Panc1 (cell line): ENCODE measurements around the gene TPRN. TPM values are rescaled to one million over a fixed set of nuclear protein-coding genes. Genes with fewer than 3 reads are reported as not detected.

Experiments used
- ATAC-seq: fragments of 200-7000 bp; cut with Tn5 transposase; 2 replicates; pipeline ENCODE4 v1.9.1; 2020; ENCODE audit warnings: mild to moderate bottlenecking, moderate library complexity
- BruUV-seq: library from RNA; stranded (reverse); fragments of 400-500 nt; replicated peaks from 2 replicates; lab custom pipeline; 2021; lab: Mats Ljungman, UMichigan
- CTCF ChIA-PET: fragments of 300-600 bp; sonication (Branson Sonifier 250); formaldehyde crosslinking; loops from one replicate; lab custom pipeline; 2022; ENCODE audit warnings: antibody characterized with exemption; lab: Charles Lee
- POLR2A ChIA-PET: fragments of 300-600 bp; sonication (Branson Sonifier 250); formaldehyde crosslinking; loops from one replicate; lab custom pipeline; 2022; ENCODE audit warnings: antibody characterized with exemption; lab: Charles Lee
- DNase-seq: peaks from one replicate; pipeline ENCODE4 v3.0.0-alpha.2; 2010; ENCODE audit warnings: low read depth, low spot score
- H3K27ac ChIP-seq: 2 replicates; pipeline ENCODE4 v1.5.1; 2011; ENCODE audit warnings: mild to moderate bottlenecking, low read length, inconsistent platforms
- H3K27me3 ChIP-seq: fragments of 200-500 bp; sonication (Bioruptor generic); 2 replicates; pipeline ENCODE4 v1.6.0; 2014; ENCODE audit warnings: low read length, inconsistent platforms; ENCODE audit not compliant: control insufficient read depth, insufficient read depth
- H3K36me3 ChIP-seq: fragments of 200-500 bp; sonication (Bioruptor generic); 2 replicates; pipeline ENCODE4 v1.5.1; 2014; ENCODE audit warnings: inconsistent platforms, mild to moderate bottlenecking, low read length, moderate library complexity; ENCODE audit not compliant: control insufficient read depth, insufficient read depth
- H3K4me1 ChIP-seq: 2 replicates; pipeline ENCODE4 v1.5.1; 2011; ENCODE audit warnings: inconsistent platforms, mild to moderate bottlenecking, low read length, moderate library complexity; ENCODE audit not compliant: control insufficient read depth, insufficient read depth
- H3K4me3 ChIP-seq, 2 experiments: 2 replicates each; pipeline ENCODE4 v1.5.1; 2011 to 2012; ENCODE audit warnings: low read depth in 2 of 2, low read length in 2 of 2, mild to moderate bottlenecking in 2 of 2, inconsistent platforms in 1 of 2, moderate library complexity in 1 of 2
- H3K9me3 ChIP-seq: fragments of 200-500 bp; sonication (Bioruptor generic); 2 replicates; pipeline ENCODE4 v1.5.1; 2014; ENCODE audit warnings: low read depth, mild to moderate bottlenecking, inconsistent platforms, low read length, moderate library complexity; ENCODE audit not compliant: control insufficient read depth, insufficient read depth
- POLR2AphosphoS5 ChIP-seq: IDR thresholded peaks from 2 replicates; pipeline ENCODE4 v1.6.1; 2012; ENCODE audit warnings: mild to moderate bottlenecking, low read depth, low read length, moderate library complexity
- REST ChIP-seq, 2 experiments: IDR thresholded peaks; 2 replicates each; pipeline ENCODE4 v1.6.1; 2011 to 2012; ENCODE audit warnings: low read depth in 2 of 2, control low read depth in 1 of 2, low read length in 1 of 2, mild to moderate bottlenecking in 1 of 2, moderate library complexity in 1 of 2; ENCODE audit not compliant: insufficient read depth in 1 of 2
- SIN3A ChIP-seq: IDR thresholded peaks from 2 replicates; pipeline ENCODE4 v1.6.1; 2012; ENCODE audit warnings: low read depth, mild to moderate bottlenecking, low read length, moderate library complexity, borderline replicate concordance; ENCODE audit not compliant: insufficient read depth
- TCF7L2 ChIP-seq: IDR thresholded peaks from 2 replicates; pipeline ENCODE4 v1.6.1; 2011; ENCODE audit warnings: mild to moderate bottlenecking, low read depth, low read length, inconsistent platforms
- in situ Hi-C: cut with HindIII; loops from 2 replicates; pipeline ENCODE4 v1.10.0; 2016; ENCODE audit warnings: low sequenced_read_pairs, low pct_unique_long_range_greater_than_20kb
- intact Hi-C: fragments of 100-400 bp; cut with micrococcal nuclease; formaldehyde crosslinking; loops from one replicate; pipeline ENCODE4 v1.10.0; 2022; ENCODE audit not compliant: unreplicated experiment
- total RNA-seq: library from RNA; stranded (reverse); gene quantifications from one replicate; pipeline ENCODE4 v1.2.1, GENCODE V29; 2021; ENCODE audit not compliant: unreplicated experiment
- TF ChIP-seq, protein P1 (sequence below): fragments of 450-650 bp; IDR thresholded peaks from 2 replicates; pipeline ENCODE4 v1.5.1; 2017; ENCODE audit warnings: mild to moderate bottlenecking

Gene TPRN
- total RNA-seq, 1 experiment from 2014 or later: 21.7 TPM

DNA sequence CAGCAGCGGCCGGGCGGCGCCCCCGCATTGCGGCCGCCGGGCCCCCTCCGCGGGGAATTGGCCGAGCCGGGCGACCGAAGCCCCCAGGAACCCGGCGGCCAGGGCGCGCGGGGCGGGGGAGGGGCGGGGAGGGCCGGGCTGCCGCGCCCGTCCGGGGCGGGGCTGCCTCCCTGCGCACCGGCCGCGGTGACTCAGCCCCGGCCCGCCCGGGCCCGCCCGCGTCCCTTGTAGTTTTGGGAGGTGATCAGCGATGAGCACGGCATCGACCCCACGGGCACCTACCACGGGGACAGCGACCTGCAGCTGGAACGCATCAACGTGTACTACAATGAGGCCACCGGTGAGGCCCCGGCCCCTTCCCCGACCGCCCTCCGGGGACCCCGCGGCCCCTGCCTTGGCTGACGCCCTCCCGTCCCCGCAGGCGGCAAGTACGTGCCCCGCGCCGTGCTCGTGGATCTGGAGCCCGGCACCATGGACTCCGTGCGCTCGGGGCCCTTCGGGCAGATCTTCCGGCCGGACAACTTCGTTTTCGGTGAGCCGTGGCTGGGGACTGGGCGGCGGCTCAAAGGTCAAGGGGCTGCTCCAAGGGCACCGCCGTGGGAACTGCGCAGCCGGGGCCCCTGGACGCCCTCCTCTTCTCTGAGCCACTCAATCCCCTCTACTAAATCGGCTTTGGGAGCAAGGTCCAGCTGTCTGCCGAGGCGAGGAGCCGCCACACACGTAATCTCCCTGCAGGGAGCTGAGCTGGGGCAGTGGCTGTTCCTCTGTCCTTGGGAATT is 41.1 kb upstream of the TPRN start:
- Histone ChIP-seq H3K9me3 (no peaks in the 10 kb centered on the region), H3K4me3 (peak overlapping the region; percentile 58 to 70), H3K27me3 (no peaks in the 10 kb centered on the region), H3K36me3 (peaks cover 4% of the 10 kb centered on the region), H3K4me1 (peaks cover 41% of the 10 kb centered on the region), H3K27ac (peak overlapping the region; percentile 77; the same call in 1 of the 2 replicates)
- TF ChIP-seq, protein P1, sequence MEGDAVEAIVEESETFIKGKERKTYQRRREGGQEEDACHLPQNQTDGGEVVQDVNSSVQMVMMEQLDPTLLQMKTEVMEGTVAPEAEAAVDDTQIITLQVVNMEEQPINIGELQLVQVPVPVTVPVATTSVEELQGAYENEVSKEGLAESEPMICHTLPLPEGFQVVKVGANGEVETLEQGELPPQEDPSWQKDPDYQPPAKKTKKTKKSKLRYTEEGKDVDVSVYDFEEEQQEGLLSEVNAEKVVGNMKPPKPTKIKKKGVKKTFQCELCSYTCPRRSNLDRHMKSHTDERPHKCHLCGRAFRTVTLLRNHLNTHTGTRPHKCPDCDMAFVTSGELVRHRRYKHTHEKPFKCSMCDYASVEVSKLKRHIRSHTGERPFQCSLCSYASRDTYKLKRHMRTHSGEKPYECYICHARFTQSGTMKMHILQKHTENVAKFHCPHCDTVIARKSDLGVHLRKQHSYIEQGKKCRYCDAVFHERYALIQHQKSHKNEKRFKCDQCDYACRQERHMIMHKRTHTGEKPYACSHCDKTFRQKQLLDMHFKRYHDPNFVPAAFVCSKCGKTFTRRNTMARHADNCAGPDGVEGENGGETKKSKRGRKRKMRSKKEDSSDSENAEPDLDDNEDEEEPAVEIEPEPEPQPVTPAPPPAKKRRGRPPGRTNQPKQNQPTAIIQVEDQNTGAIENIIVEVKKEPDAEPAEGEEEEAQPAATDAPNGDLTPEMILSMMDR: no peak
- no peak for TF ChIP-seq REST (IDR thresholded peaks at IDR 0.05; ENCODE audit: insufficient read depth in 1 of 2, low read depth in 2 of 2, low read length in 1 of 2)
- no peak for TF ChIP-seq SIN3A
- ChIA-PET POLR2A (interaction anchor here (1.6 kb wide), 1 partner anchor 12 kb away, joined by 4 read pairs; no protein-coding TSS in a partner anchor), CTCF (no interaction called here)
- no TSS peak for BruUV-seq
- in situ Hi-C loops: no loop called here
- ATAC-seq: peak; percentile 7
- DNase-seq: no peak
- intact Hi-C loops: no loop called here

DNA sequence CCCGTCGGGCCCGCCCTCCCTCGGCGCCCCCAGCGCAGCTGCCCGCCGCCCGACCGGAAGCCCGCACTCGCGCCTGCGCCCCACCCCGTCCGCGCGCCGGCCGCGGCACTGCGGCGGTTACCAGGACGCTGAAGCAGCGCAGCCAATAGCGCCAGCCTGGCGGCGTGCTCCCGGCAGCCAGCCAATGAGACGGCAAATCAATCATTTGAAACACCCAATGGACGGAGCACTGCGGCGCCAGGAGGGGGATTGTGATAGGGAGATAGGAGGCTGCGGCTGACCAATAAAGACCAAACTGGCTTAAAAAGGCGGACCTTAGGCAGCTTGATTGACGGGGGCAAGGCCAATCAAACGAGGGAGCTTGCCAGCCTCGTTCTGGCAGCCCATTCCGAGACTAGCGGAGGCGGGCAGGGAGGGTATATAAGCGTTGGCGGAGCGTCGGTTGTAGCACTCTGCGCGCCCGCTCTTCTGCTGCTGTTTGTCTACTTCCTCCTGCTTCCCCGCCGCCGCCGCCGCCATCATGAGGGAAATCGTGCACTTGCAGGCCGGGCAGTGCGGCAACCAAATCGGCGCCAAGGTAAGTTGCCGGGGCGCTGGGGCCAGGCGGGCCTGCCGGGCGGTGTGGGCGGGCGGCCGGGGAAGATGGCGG is 40.4 kb upstream of the TPRN start, which contains the start of gene TUBB4B:
TUBB4B (plus strand) TSS at position 447 of the 649 bp plus-strand sequence; CDS start at position 521, 74 bp downstream.
- Histone ChIP-seq H3K27ac (peak within 1 kb of the TSS; percentile 90), H3K27me3 (no peaks in the 10 kb centered on the region), H3K4me3 (peak within 1 kb of the TSS; percentile 59 to 70), H3K4me1 (peaks cover 43% of the 10 kb centered on the region), H3K9me3 (no peaks in the 10 kb centered on the region), H3K36me3 (peaks cover 4% of the 10 kb centered on the region)
- in situ Hi-C loops (no loop called here), intact Hi-C loops (no loop called here)
- CTCF ChIA-PET: no interaction called here
- DNase-seq (peak; percentile 96), ATAC-seq (peak; percentile 75)
- POLR2A ChIA-PET: interaction anchor here (0.6 kb wide), 4 partner anchors 13 to 90 kb away, joined by 3 to 5 read pairs (median 4); no protein-coding TSS in a partner anchor
- TF ChIP-seq TCF7L2 (0 out of 2 replicates have a peak, but pooled peaks have one; percentile 38), SIN3A (peak; percentile 86; the same call in 1 of the 2 replicates), POLR2AphosphoS5 (peak; percentile 99), REST (IDR thresholded peaks at IDR 0.05; ENCODE audit: insufficient read depth in 1 of 2, low read depth in 2 of 2, low read length in 1 of 2) (0 out of 4 replicates have a peak, but pooled peaks of 1 of the 2 experiments have one; percentile 3)
- TF ChIP-seq, protein P1: no peak
- BruUV-seq: no TSS peak
